SH-SY5Y (cell line): ENCODE results near the gene CFAP70.

ENCODE experiments used
- GATA2 ChIP-seq: IDR thresholded peaks from 2 replicates; pipeline ENCODE4 v1.6.1; 2011; ENCODE audit warnings: mild to moderate bottlenecking, low read depth, low read length
- GATA3 ChIP-seq: IDR thresholded peaks from 2 replicates; pipeline ENCODE4 v1.6.1; 2011; ENCODE audit warnings: low read depth, mild to moderate bottlenecking, low read length, moderate library complexity

Gene CFAP70

GRCh38 chr10:73289958-73290357 is 68.7 kb downstream of the CFAP70 start:
- TF ChIP-seq GATA2 (no peak), GATA3 (no peak)

GRCh38 chr10:73287441-73287840 is 71.2 kb downstream of the CFAP70 start:
- TF ChIP-seq GATA2, result no peak
- TF ChIP-seq GATA3, result no peak

GRCh38 chr10:73281097-73281496 is 77.6 kb downstream of the CFAP70 start:
- TF ChIP-seq GATA2 (no peak), GATA3 (no peak)

GRCh38 chr10:73264423-73264822 is 94.2 kb downstream of the CFAP70 start:
- no peak for TF ChIP-seq GATA3
- no peak for TF ChIP-seq GATA2

GRCh38 chr10:73263693-73264347 is 94.8 kb downstream of the CFAP70 start:
- TF ChIP-seq GATA2, result no peak
- no peak for TF ChIP-seq GATA3

- no peak for TF ChIP-seq GATA3
- no peak for TF ChIP-seq GATA2
These were observed 95.6 kb downstream of the CFAP70 start for GRCh38 chr10:73262880-73263555.

GRCh38 chr10:73262105-73262730 is 96.4 kb downstream of the CFAP70 start:
- TF ChIP-seq GATA3, result no peak

- TF ChIP-seq GATA2 (no peak), GATA3 (no peak)
These were observed 97.2 kb downstream of the CFAP70 start for GRCh38 chr10:73261362-73261995.

- TF ChIP-seq GATA2, result no peak
- TF ChIP-seq GATA3, result no peak
These were observed 105.5 kb downstream of the CFAP70 start for GRCh38 chr10:73253225-73253555.

GRCh38 chr10:73252445-73253224 is 106.0 kb downstream of the CFAP70 start, which contains the start of gene MRPS16:
MRPS16 (minus strand) TSS chr10:73252644; CDS start chr10:73252482, 162 bp downstream.
- TF ChIP-seq GATA2 (no peak), GATA3 (no peak)

- no peak for TF ChIP-seq GATA2
- TF ChIP-seq GATA3, result no peak
These were observed 106.8 kb downstream of the CFAP70 start for GRCh38 chr10:73251683-73252444.

GRCh38 chr10:73248259-73248724 is 110.4 kb downstream of the CFAP70 start:
- TF ChIP-seq GATA3 (no peak), GATA2 (no peak)
